HFFc6 (cell line): ENCODE measurements around the gene SEMA6C. TPM values are rescaled to one million over a fixed set of nuclear protein-coding genes. Genes with fewer than 3 reads are reported as not detected.

ENCODE experiments used
- DNase-seq: peaks from one replicate; pipeline ENCODE4 v3.0.0-alpha.2; 2018
- H3K27ac Mint-ChIP-seq: 2 replicates; pipeline ENCODE4 v1.8.0; 2020; ENCODE audit warnings: mild to moderate bottlenecking, mixed read lengths
- H3K27me3 Mint-ChIP-seq: 2 replicates; pipeline ENCODE4 v1.8.0; 2021; ENCODE audit warnings: mild to moderate bottlenecking, moderate library complexity, mixed read lengths; ENCODE audit not compliant: insufficient read depth
- H3K36me3 Mint-ChIP-seq: 2 replicates; pipeline ENCODE4 v1.8.0; 2021; ENCODE audit warnings: low read depth, mixed read lengths
- H3K4me1 Mint-ChIP-seq: 2 replicates; pipeline ENCODE4 v1.8.0; 2020; ENCODE audit warnings: low read depth, mixed read lengths
- H3K4me3 Mint-ChIP-seq: 2 replicates; pipeline ENCODE4 v1.8.0; 2020; ENCODE audit warnings: mild to moderate bottlenecking, moderate library complexity, mixed read lengths
- H3K9me3 Mint-ChIP-seq: 2 replicates; pipeline ENCODE4 v1.8.0; 2020; ENCODE audit warnings: mild to moderate bottlenecking, mixed read lengths
- CTCF ChIP-seq: fragments of 200-600 bp; sonication (generic); IDR thresholded peaks from 2 replicates; pipeline ENCODE4 v1.5.0; 2021; ENCODE audit warnings: antibody characterized with exemption, mild to moderate bottlenecking
- total RNA-seq, 6 experiments: library from RNA; stranded (reverse); fragmentation: NEBNext Ultra II Directional; extraction: Animal tissue kit (Norgen Biotek cat#: 25700); gene quantifications; 2 replicates in 1 of 6; 3 replicates in 5 of 6; pipeline ENCODE4 v1.2.3, GENCODE V29; 2021

SEMA6C gene
- total RNA-seq, 6 experiments from 2014 or later, result 0.94 to 1.5 (median 1.4) TPM

DNA sequence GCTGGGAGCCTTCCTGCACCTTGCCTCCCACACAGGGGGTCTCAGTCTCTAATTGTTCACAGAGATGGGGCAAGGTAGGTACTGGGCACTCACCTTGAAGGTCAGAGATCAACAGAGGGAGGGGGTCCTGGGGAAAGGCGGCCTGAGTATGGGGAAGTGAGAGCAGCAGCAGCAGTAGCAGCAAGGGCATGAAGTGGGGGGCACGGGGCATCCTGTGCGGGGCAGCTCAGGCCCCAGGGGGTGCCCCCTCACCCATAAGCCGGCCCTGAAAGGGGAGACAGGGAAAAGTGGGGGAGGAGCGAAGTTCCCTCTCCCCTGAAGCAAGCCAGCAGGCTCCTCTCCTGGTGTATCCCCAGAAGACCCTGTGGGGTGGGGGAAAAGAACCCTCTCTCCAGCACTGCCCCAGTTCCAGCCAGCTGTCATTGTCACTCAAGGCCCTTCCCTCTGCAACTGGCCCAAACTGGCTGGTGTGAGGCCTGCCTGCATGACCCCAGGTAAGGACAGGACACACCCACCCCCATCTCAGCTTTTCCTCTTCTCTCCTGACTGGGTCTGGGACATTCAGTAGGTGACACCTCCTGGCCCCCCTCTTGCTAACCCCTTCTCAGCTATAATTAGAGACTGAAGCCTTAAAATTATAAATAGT is 3.9 kb downstream of the SEMA6C start:
- Mint-ChIP-seq H3K4me1 (peaks cover 17% of the 10 kb centered on the region), H3K36me3 (no peaks in the 10 kb centered on the region), H3K4me3 (no peak overlapping the region), H3K27ac (no peak overlapping the region), H3K9me3 (no peaks in the 10 kb centered on the region), H3K27me3 (peaks cover 17% of the 10 kb centered on the region)
- DNase-seq, result no peak
- TF ChIP-seq CTCF, result no peak

DNA sequence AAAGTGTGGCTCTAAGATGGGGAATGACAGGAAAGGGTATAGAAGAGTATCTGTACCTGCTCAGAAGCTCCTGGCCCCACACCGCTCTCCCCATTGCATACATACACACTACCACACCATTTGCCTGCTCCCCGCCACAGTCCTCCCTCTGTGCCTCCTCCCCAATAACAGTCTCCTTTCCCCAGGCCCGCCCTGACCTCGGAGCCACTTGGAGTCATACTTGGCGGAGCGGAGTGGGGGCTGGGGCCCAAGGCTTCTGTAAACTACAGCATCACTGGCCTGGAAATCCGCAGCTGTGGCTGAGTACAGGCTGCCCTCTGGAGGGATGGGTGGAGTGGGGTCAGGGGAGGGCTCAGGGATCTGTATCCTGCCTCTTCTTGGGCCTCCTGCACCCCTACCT is 8.6 kb downstream of the SEMA6C start:
- no peak for TF ChIP-seq CTCF
- DNase-seq, result no peak
- no peak overlapping the region for H3K27ac Mint-ChIP-seq
- peaks cover 7% of the 10 kb centered on the region; the same call in 1 of the 2 replicates for H3K27me3 Mint-ChIP-seq
- H3K4me1 Mint-ChIP-seq, result no peaks in the 10 kb centered on the region
- no peaks in the 10 kb centered on the region for H3K36me3 Mint-ChIP-seq
- no peak overlapping the region for H3K4me3 Mint-ChIP-seq
- H3K9me3 Mint-ChIP-seq, result no peaks in the 10 kb centered on the region

DNA sequence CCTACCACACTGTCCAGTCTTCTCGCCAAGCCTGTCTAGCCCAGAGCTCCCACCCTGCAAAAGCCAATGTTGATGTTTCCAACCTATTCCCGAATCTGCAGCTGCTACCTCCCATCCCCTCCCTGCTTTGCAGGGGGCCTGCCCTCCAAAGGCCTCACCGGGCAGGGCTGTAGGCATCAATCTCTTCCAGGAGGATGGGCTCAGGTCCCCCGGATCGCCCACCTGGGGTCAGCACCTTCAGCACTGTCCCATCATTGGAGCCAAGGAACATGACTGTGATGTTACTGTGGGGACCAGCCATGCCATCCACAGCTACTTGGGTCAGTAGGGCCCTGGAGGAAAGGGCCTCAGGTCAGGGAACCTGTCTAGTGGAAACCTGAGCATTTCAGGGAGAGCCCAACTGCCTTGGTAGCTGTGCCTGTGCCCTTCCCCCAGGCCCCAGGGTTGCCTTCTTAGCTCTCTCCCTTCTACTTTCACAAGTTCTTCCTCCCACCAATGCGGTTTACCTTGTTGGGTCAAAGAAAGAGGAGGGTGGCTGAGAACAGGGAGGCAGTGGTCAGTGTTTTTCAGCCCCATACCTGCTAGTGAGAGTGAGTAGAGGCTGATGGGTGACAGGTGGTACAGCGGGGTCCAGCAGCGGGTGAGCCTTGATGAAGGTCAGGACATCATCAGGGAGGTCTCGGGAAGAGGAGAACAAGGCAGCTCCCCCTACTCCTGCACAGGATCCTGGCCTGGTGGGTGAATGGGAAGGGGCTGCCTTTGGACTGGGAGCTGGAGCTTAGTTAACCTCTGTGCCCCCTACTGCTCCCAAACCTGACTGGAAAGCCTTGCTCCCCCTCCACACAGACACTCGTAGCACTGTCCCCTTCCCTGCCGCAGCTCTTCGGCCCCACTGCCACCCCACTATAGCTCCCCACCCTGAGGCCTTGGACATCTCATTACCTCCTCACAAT is 10.7 kb downstream of the SEMA6C start:
- Mint-ChIP-seq H3K4me3 (no peak overlapping the region), H3K36me3 (no peaks in the 10 kb centered on the region), H3K27me3 (peaks cover 9% of the 10 kb centered on the region), H3K27ac (no peak overlapping the region), H3K4me1 (peaks cover 11% of the 10 kb centered on the region), H3K9me3 (no peaks in the 10 kb centered on the region)
- peak; percentile 24; the same call in 1 of the 2 replicates for TF ChIP-seq CTCF
- no peak for DNase-seq

GRCh38 chr1:151134991-151135390 is 11.4 kb downstream of the SEMA6C start:
- Mint-ChIP-seq H3K27ac (no peak overlapping the region), H3K36me3 (no peaks in the 10 kb centered on the region), H3K9me3 (no peaks in the 10 kb centered on the region), H3K4me1 (peaks cover 14% of the 10 kb centered on the region), H3K27me3 (peaks cover 9% of the 10 kb centered on the region; the same call in 1 of the 2 replicates), H3K4me3 (no peak overlapping the region)
- TF ChIP-seq CTCF, result no peak
- no peak for DNase-seq

GRCh38 chr1:151134396-151134795 is 12.0 kb downstream of the SEMA6C start:
- H3K9me3 Mint-ChIP-seq, result no peaks in the 10 kb centered on the region
- no peaks in the 10 kb centered on the region for H3K36me3 Mint-ChIP-seq
- H3K4me3 Mint-ChIP-seq, result no peak overlapping the region
- no peak for DNase-seq
- no peak for TF ChIP-seq CTCF
- no peak overlapping the region for H3K27ac Mint-ChIP-seq
- peaks cover 14% of the 10 kb centered on the region for H3K4me1 Mint-ChIP-seq
- H3K27me3 Mint-ChIP-seq, result peaks cover 4% of the 10 kb centered on the region; the same call in 1 of the 2 replicates
